ENCODE results near the gene BTN1A1. TPM values are rescaled to one million over a fixed set of nuclear protein-coding genes. Genes with fewer than 3 reads are reported as not detected.
"Not testable (repeated sequence)": the region's sequence is repeated elsewhere in the genome, so short reads cannot be mapped to it uniquely, and the experiment has no call there.

Gene BTN1A1
- total RNA-seq, 2 donors from 2014 or later = 0.23 TPM; not detected in 1

GRCh38 chr6:26519359-26519758, 19.3 kb downstream of the BTN1A1 start:
- no peak for TF ChIP-seq CTCF (IDR thresholded peaks at IDR 0.05)
- TF ChIP-seq POLR2AphosphoS5 (IDR thresholded peaks at IDR 0.05) = no peak
- no peak for TF ChIP-seq POLR2A (IDR thresholded peaks at IDR 0.05)
- WGBS = 93% methylated on average over 2 of the region's 2 CpGs
- no peak for DNase-seq (ENCODE audit: low spot score)
- H3K4me3 ChIP-seq = no peak overlapping the region
- no peaks in the 10 kb centered on the region for H3K27me3 ChIP-seq (replicated peaks; ENCODE audit: insufficient read depth)
- no peak overlapping the region for H3K27ac ChIP-seq
- intact Hi-C loops (cut with DNase I) = no loop called here
- no peaks in the 10 kb centered on the region for H3K9me3 ChIP-seq
- H3K36me3 ChIP-seq = no peaks in the 10 kb centered on the region
- H3K4me1 ChIP-seq (replicated peaks) = no peaks in the 10 kb centered on the region

- WGBS = 18% methylated on average over 17 of the region's 21 CpGs
- peak overlapping the region; percentile 54 to 61 for H3K4me3 ChIP-seq
- no peaks in the 10 kb centered on the region for H3K27me3 ChIP-seq (replicated peaks; ENCODE audit: insufficient read depth)
- intact Hi-C loops (cut with DNase I) = loop anchor here (2.0 to 5.0 kb wide), 2 partner anchors 32 to 63 kb away; partner anchors contain the start of gene BTN2A1
- H3K4me1 ChIP-seq (replicated peaks) = no peaks in the 10 kb centered on the region
- H3K27ac ChIP-seq = peak overlapping the region; percentile 94 to 99
- H3K9me3 ChIP-seq = no peaks in the 10 kb centered on the region
- H3K36me3 ChIP-seq = no peaks in the 10 kb centered on the region
- TF ChIP-seq CTCF (IDR thresholded peaks at IDR 0.05) (no peak), POLR2AphosphoS5 (IDR thresholded peaks at IDR 0.05) (peak; percentile 26)
- no peak for DNase-seq (ENCODE audit: low spot score)
Measured at GRCh38 chr6:26520237-26520849, 20.2 kb downstream of the BTN1A1 start.

- under 1% methylated on average over 29 of the region's 49 CpGs for WGBS
- DNase-seq (ENCODE audit: low spot score) = peak; percentile 88
- TF ChIP-seq CTCF (IDR thresholded peaks at IDR 0.05) (peak in 2 of 4 experiments; percentile 6 to 42), POLR2A (IDR thresholded peaks at IDR 0.05) (no peak), POLR2AphosphoS5 (IDR thresholded peaks at IDR 0.05) (peak; percentile 52)
- Histone ChIP-seq H3K9me3 (no peaks in the 10 kb centered on the region), H3K27me3 (replicated peaks; ENCODE audit: insufficient read depth) (no peaks in the 10 kb centered on the region), H3K36me3 (no peaks in the 10 kb centered on the region), H3K4me3 (peak overlapping the region; percentile 54 to 61), H3K4me1 (replicated peaks) (no peaks in the 10 kb centered on the region), H3K27ac (peak overlapping the region; percentile 94 to 99)
- intact Hi-C loops (cut with DNase I) = loop anchor here (2.0 to 5.0 kb wide), 2 partner anchors 32 to 64 kb away; partner anchors contain the start of gene BTN2A1
Measured at GRCh38 chr6:26520850-26521599, 20.9 kb downstream of the BTN1A1 start.

GRCh38 chr6:26521600-26522391, 21.7 kb downstream of the BTN1A1 start:
- H3K27ac ChIP-seq = peak overlapping the region; percentile 94 to 99
- peak; percentile 58 for DNase-seq (ENCODE audit: low spot score)
- TF ChIP-seq POLR2A (IDR thresholded peaks at IDR 0.05) = peak; percentile 45
- TF ChIP-seq CTCF (IDR thresholded peaks at IDR 0.05) = peak in 3 of 4 experiments; percentile 35 to 50 (median 49)
- no peak for TF ChIP-seq POLR2AphosphoS5 (IDR thresholded peaks at IDR 0.05)
- no peaks in the 10 kb centered on the region for H3K9me3 ChIP-seq
- H3K27me3 ChIP-seq (replicated peaks; ENCODE audit: insufficient read depth) = no peaks in the 10 kb centered on the region
- 8% methylated on average over 63 of the region's 74 CpGs for WGBS
- H3K4me1 ChIP-seq (replicated peaks) = no peaks in the 10 kb centered on the region
- intact Hi-C loops (cut with DNase I) = loop anchor here (2.0 to 5.0 kb wide), 2 partner anchors 31 to 64 kb away; partner anchors contain the start of gene BTN2A1
- peak overlapping the region; percentile 54 to 61 for H3K4me3 ChIP-seq
- H3K36me3 ChIP-seq = no peaks in the 10 kb centered on the region

GRCh38 chr6:26522486-26523228, 22.6 kb downstream of the BTN1A1 start:
- not testable (repeated sequence) for H3K4me1 ChIP-seq (replicated peaks); DNase-seq (ENCODE audit: low spot score); H3K9me3 ChIP-seq; H3K27me3 ChIP-seq (replicated peaks; ENCODE audit: insufficient read depth); H3K36me3 ChIP-seq
- Histone ChIP-seq H3K4me3 (peak overlapping the region in 1 of 2 donors; percentile 54), H3K27ac (peak overlapping the region; percentile 94 to 99)
- WGBS = 67% methylated on average over 11 of the region's 11 CpGs
- intact Hi-C loops (cut with DNase I) = loop anchor here (5.0 kb wide), 1 partner anchor 65 kb away; the partner anchor contains the start of gene BTN2A1

GRCh38 chr6:26524314-26524713, 24.2 kb downstream of the BTN1A1 start:
- not testable (repeated sequence) for H3K9me3 ChIP-seq; H3K36me3 ChIP-seq; H3K27ac ChIP-seq; H3K4me3 ChIP-seq; H3K27me3 ChIP-seq (replicated peaks; ENCODE audit: insufficient read depth); H3K4me1 ChIP-seq (replicated peaks); DNase-seq (ENCODE audit: low spot score)
- 88% methylated on average over 2 of the region's 2 CpGs for WGBS
- intact Hi-C loops (cut with DNase I) = loop anchor here (5.0 kb wide), 1 partner anchor 67 kb away; the partner anchor contains the start of gene BTN2A1

Data from prostate gland (tissue), 2 donors.